Measurements from ENCODE around the gene MIEF2. TPM values are rescaled to one million over a fixed set of nuclear protein-coding genes. Genes with fewer than 3 reads are reported as not detected.

The MIEF2 gene
- polyA plus RNA-seq, 3 donors = 3.5 to 6.1 (median 4.9) TPM

GRCh38 chr17:18226284-18226945 is 34.0 kb upstream of the MIEF2 start:
- H3K27ac Mint-ChIP-seq = peak overlapping the region in 6 of 7 donors; percentile 6 to 93 (median 68)
- no peak for DNase-seq
- H3K27me3 Mint-ChIP-seq (ENCODE audit: low read depth in 3 of 3) = peaks cover 3 to 9% (median 5%) of the 10 kb centered on the region in 3 donors
- H3K4me3 ChIP-seq (replicated peaks in 1 of 3; ENCODE audit: low read depth in 2 of 3, low read length in 3 of 3) = peak overlapping the region; percentile 47 to 86 (median 64)
- H3K36me3 ChIP-seq (replicated peaks in 1 of 2; ENCODE audit: control insufficient read depth in 1 of 2, insufficient read depth in 2 of 2, low read length in 2 of 2) = no peaks in the 10 kb centered on the region
- intact Hi-C loops (cut with micrococcal nuclease) = no loop called here
- H3K27me3 ChIP-seq (ENCODE audit: control insufficient read depth in 2 of 2, insufficient read depth in 2 of 2, low read length in 2 of 2) = no peaks in the 10 kb centered on the region
- 37% methylated on average over 6 of the region's 16 CpGs for WGBS (ENCODE audit: insufficient coverage)
- H3K9ac ChIP-seq (ENCODE audit: insufficient read depth, low read length, poor library complexity, severe bottlenecking) = peak overlapping the region; percentile 65
- H3K79me2 ChIP-seq (ENCODE audit: insufficient read depth, low read length) = no peaks in the 10 kb centered on the region
- no peak for TF ChIP-seq CTCF (IDR thresholded peaks at IDR 0.05)
- H4K20me1 ChIP-seq (ENCODE audit: insufficient read depth, low read length) = peaks cover 3% of the 10 kb centered on the region
- H3K9me3 ChIP-seq (replicated peaks in 1 of 2; ENCODE audit: control insufficient read depth in 1 of 2, insufficient read depth in 1 of 2, low read length in 2 of 2) = no peaks in the 10 kb centered on the region
- H3K4me1 Mint-ChIP-seq = peaks cover 23% of the 10 kb centered on the region
- peak overlapping the region; percentile 91 to 99 for H3K4me3 Mint-ChIP-seq
- no peaks in the 10 kb centered on the region for H3K36me3 Mint-ChIP-seq
- peaks cover 0 to 2% (median 0%) of the 10 kb centered on the region in 7 donors for H3K9me3 Mint-ChIP-seq
- H3K27ac ChIP-seq (ENCODE audit: low read depth in 1 of 2, low read length in 2 of 2) = peak overlapping the region in 1 of 2 donors; percentile 53
- peaks cover 13 to 17% of the 10 kb centered on the region in 2 donors for H3K4me1 ChIP-seq (ENCODE audit: control insufficient read depth in 1 of 2, insufficient read depth in 2 of 2, low read length in 2 of 2)
- H3K4me2 ChIP-seq (replicated peaks; ENCODE audit: extremely low read depth, low read length, poor library complexity, severe bottlenecking) = peak overlapping the region; percentile 92
- H2AFZ ChIP-seq (ENCODE audit: insufficient read depth, low read depth, low read length, poor library complexity, severe bottlenecking) = peak overlapping the region; percentile 92

- no peak overlapping the region for H3K27ac ChIP-seq (ENCODE audit: low read depth in 1 of 2, low read length in 2 of 2)
- no peak overlapping the region for H3K4me2 ChIP-seq (replicated peaks; ENCODE audit: extremely low read depth, low read length, poor library complexity, severe bottlenecking)
- no peak for TF ChIP-seq CTCF (IDR thresholded peaks at IDR 0.05)
- peaks cover under 1 to 3% of the 10 kb centered on the region in 2 donors for H3K36me3 ChIP-seq (replicated peaks in 1 of 2; ENCODE audit: control insufficient read depth in 1 of 2, insufficient read depth in 2 of 2, low read length in 2 of 2)
- H3K4me3 ChIP-seq (replicated peaks in 1 of 3; ENCODE audit: low read depth in 2 of 3, low read length in 3 of 3) = no peak overlapping the region
- Mint-ChIP-seq H3K36me3 (peaks cover 4 to 8% of the 10 kb centered on the region in 2 donors), H3K4me3 (no peak overlapping the region), H3K4me1 (peaks cover 23% of the 10 kb centered on the region), H3K27me3 (ENCODE audit: low read depth in 3 of 3) (peaks cover 3 to 7% (median 5%) of the 10 kb centered on the region in 3 donors), H3K9me3 (peaks cover 0 to 2% (median 0%) of the 10 kb centered on the region in 7 donors), H3K27ac (no peak overlapping the region)
- no peak for DNase-seq
- intact Hi-C loops (cut with micrococcal nuclease) = no loop called here
- peaks cover 13 to 17% of the 10 kb centered on the region in 2 donors for H3K4me1 ChIP-seq (ENCODE audit: control insufficient read depth in 1 of 2, insufficient read depth in 2 of 2, low read length in 2 of 2)
- H3K79me2 ChIP-seq (ENCODE audit: insufficient read depth, low read length) = no peaks in the 10 kb centered on the region
- no peaks in the 10 kb centered on the region for H3K27me3 ChIP-seq (ENCODE audit: control insufficient read depth in 2 of 2, insufficient read depth in 2 of 2, low read length in 2 of 2)
- no peak overlapping the region for H3K9ac ChIP-seq (ENCODE audit: insufficient read depth, low read length, poor library complexity, severe bottlenecking)
- no peaks in the 10 kb centered on the region for H3K9me3 ChIP-seq (replicated peaks in 1 of 2; ENCODE audit: control insufficient read depth in 1 of 2, insufficient read depth in 1 of 2, low read length in 2 of 2)
- no peak overlapping the region for H2AFZ ChIP-seq (ENCODE audit: insufficient read depth, low read depth, low read length, poor library complexity, severe bottlenecking)
- H4K20me1 ChIP-seq (ENCODE audit: insufficient read depth, low read length) = peaks cover 3% of the 10 kb centered on the region
- WGBS (ENCODE audit: insufficient coverage) = 96% methylated on average over 4 of the region's 5 CpGs
Observed at GRCh38 chr17:18227635-18228034, 32.8 kb upstream of the MIEF2 start.
